ENCODE measurements around the gene TTC24. TPM values are rescaled to one million over a fixed set of nuclear protein-coding genes. Genes with fewer than 3 reads are reported as not detected.

TTC24 gene
- total RNA-seq, 1 donor from 2014 or later: not detected

DNA sequence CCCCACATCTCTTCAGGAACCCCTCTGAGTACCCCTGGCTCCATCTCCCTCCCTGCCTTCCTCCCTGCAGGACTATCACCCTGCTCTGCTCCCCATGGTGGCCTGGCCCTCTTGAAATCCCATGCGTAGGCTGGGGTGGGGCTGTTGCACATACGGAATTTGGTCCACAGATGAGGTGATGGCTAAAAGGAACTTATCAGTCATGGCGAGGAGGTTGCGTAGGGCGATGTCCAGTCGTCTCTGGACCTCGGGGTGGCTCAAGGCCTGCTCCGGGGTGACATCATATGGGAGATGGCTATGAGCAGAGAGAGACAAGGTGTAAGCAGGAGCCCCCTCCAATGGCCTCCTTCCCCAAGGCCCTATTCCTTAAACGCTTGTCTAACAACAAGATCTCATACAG lies 42.5 kb upstream of the TTC24 start:
- no peak for DNase-seq (ENCODE audit: low spot score)
- Mint-ChIP-seq H3K27ac (ENCODE audit: unreplicated experiment) (no peak overlapping the region), H3K9me3 (ENCODE audit: unreplicated experiment) (no peaks in the 10 kb centered on the region), H3K36me3 (ENCODE audit: low read depth, unreplicated experiment) (peaks cover 21% of the 10 kb centered on the region), H3K4me1 (ENCODE audit: unreplicated experiment) (peaks cover 11% of the 10 kb centered on the region), H3K27me3 (ENCODE audit: unreplicated experiment) (peaks cover 11% of the 10 kb centered on the region), H3K4me3 (ENCODE audit: unreplicated experiment) (no peak overlapping the region)
- TF ChIP-seq, protein P1, sequence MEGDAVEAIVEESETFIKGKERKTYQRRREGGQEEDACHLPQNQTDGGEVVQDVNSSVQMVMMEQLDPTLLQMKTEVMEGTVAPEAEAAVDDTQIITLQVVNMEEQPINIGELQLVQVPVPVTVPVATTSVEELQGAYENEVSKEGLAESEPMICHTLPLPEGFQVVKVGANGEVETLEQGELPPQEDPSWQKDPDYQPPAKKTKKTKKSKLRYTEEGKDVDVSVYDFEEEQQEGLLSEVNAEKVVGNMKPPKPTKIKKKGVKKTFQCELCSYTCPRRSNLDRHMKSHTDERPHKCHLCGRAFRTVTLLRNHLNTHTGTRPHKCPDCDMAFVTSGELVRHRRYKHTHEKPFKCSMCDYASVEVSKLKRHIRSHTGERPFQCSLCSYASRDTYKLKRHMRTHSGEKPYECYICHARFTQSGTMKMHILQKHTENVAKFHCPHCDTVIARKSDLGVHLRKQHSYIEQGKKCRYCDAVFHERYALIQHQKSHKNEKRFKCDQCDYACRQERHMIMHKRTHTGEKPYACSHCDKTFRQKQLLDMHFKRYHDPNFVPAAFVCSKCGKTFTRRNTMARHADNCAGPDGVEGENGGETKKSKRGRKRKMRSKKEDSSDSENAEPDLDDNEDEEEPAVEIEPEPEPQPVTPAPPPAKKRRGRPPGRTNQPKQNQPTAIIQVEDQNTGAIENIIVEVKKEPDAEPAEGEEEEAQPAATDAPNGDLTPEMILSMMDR (IDR thresholded peaks at IDR 0.05; ENCODE audit: unreplicated experiment): no peak

DNA sequence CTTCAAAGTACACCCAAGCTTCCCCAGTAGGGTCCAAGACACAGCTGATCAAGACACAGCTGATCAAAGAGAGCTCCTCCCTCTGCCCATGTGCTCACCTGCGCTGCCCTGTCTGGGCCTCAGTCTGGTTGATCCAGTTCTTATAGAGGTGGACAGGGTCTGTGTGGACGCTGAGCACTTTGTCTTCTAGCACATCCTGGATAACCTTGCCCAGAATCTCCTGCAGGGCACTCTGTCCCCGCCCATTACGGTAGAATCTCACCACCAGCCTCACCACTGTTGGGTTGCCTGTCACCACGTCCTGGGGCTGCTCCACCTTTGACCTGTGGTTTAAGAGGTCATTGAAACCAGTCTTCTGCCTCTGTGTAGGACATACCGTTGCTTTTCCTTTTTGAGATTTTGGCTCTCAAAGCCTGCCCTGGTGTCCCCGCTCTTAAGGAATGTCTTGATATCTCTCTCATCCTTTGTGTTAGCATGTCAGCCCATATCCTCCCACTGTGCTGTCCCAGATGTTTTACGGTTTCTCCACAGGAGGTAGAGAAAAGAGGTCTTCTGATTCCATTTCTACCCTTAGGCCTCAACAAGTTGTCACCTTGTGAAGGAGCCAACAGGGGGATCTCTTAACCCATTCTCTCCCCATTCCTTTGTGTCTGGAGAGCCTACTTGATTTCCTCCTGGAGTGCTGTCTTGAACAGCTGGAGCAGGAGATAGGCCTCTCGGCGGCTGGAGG lies 40.6 kb upstream of the TTC24 start:
- H3K4me1 Mint-ChIP-seq (ENCODE audit: unreplicated experiment): peaks cover 23% of the 10 kb centered on the region
- H3K4me3 Mint-ChIP-seq (ENCODE audit: unreplicated experiment): peak overlapping the region; percentile 26
- no peaks in the 10 kb centered on the region for H3K9me3 Mint-ChIP-seq (ENCODE audit: unreplicated experiment)
- TF ChIP-seq, protein P1 (IDR thresholded peaks at IDR 0.05; ENCODE audit: unreplicated experiment): no peak
- H3K27me3 Mint-ChIP-seq (ENCODE audit: unreplicated experiment): peaks cover 8% of the 10 kb centered on the region
- no peak overlapping the region for H3K27ac Mint-ChIP-seq (ENCODE audit: unreplicated experiment)
- DNase-seq (ENCODE audit: low spot score): no peak
- peaks cover 20% of the 10 kb centered on the region for H3K36me3 Mint-ChIP-seq (ENCODE audit: low read depth, unreplicated experiment)

DNA sequence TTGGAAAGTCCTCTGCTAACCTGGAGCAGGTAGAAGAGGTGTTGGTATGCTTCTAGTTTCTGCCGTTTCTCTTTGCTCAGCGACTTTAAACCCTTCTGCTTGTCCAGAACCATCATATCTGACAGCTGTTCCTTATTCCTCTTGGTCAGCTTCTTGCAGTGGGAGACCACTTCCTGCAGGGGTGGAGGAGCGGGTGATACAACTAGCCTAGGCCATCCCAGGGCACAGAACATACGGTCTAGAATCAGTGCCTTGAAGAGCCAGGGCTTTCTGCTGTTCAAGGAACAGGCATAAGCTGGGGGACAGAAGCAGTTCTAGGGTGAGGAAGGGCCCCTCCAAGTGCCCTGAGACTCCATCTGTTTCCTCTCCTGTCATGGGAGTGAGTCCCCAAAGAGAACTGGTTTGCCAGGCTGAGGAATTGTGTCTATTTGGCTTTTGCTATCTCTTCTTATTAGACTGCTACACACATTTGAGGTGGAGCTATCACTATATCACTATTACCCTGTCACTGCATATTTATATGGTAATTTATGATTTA lies 39.6 kb upstream of the TTC24 start:
- TF ChIP-seq, protein P1 (IDR thresholded peaks at IDR 0.05; ENCODE audit: unreplicated experiment): no peak
- Mint-ChIP-seq H3K9me3 (ENCODE audit: unreplicated experiment) (no peaks in the 10 kb centered on the region), H3K27me3 (ENCODE audit: unreplicated experiment) (peaks cover 6% of the 10 kb centered on the region), H3K4me1 (ENCODE audit: unreplicated experiment) (peaks cover 32% of the 10 kb centered on the region), H3K27ac (ENCODE audit: unreplicated experiment) (no peak overlapping the region), H3K4me3 (ENCODE audit: unreplicated experiment) (no peak overlapping the region), H3K36me3 (ENCODE audit: low read depth, unreplicated experiment) (peaks cover 15% of the 10 kb centered on the region)
- DNase-seq (ENCODE audit: low spot score): no peak

DNA sequence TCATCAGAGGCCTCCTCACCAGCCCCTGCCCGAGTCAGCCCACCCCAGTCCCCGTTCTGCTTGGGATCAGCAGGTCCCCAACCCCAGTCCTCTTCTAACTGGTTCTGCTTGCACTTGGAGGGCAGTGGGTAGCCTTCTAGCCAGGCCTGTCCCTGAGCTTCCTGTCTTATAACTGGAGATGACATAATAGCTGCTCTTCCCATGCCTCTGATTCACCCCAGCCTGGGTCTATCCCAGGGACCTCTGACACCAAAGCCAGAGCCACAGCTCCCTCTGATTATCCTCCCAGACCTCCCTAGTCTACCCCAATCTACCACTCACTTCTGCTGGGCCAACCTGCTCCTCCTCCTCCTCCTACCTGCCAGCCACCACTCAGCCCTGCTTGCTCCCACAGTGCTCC lies 38.6 kb upstream of the TTC24 start:
- TF ChIP-seq, protein P1 (IDR thresholded peaks at IDR 0.05; ENCODE audit: unreplicated experiment): no peak
- H3K36me3 Mint-ChIP-seq (ENCODE audit: low read depth, unreplicated experiment): peaks cover 15% of the 10 kb centered on the region
- no peak overlapping the region for H3K4me3 Mint-ChIP-seq (ENCODE audit: unreplicated experiment)
- peaks cover 35% of the 10 kb centered on the region for H3K4me1 Mint-ChIP-seq (ENCODE audit: unreplicated experiment)
- H3K27ac Mint-ChIP-seq (ENCODE audit: unreplicated experiment): no peak overlapping the region
- H3K9me3 Mint-ChIP-seq (ENCODE audit: unreplicated experiment): no peaks in the 10 kb centered on the region
- no peak for DNase-seq (ENCODE audit: low spot score)
- H3K27me3 Mint-ChIP-seq (ENCODE audit: unreplicated experiment): peaks cover 6% of the 10 kb centered on the region

DNA sequence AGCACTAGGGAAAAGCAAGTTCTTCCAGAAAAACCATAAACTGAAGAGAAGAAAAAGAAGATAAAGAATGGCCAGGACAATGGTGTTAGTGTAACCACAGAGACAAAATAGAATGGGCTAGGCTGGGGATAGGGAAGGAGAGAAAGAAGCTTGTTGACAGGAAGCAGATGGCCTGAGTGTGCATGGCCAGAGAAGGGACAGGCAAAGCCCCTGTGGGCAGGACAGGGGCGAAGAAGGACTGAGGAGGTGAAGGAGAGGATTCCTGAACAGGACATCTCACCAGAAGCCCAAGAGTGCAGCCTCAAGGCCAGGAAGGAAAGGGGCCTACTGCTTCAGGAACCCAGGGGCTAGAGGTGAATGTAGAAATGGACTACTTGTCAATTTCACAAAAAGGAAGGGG lies 36.5 kb upstream of the TTC24 start:
- DNase-seq (ENCODE audit: low spot score): no peak
- TF ChIP-seq, protein P1 (IDR thresholded peaks at IDR 0.05; ENCODE audit: unreplicated experiment): no peak
- H3K27me3 Mint-ChIP-seq (ENCODE audit: unreplicated experiment): peaks cover 1% of the 10 kb centered on the region
- peak overlapping the region; percentile 33 for H3K27ac Mint-ChIP-seq (ENCODE audit: unreplicated experiment)
- H3K9me3 Mint-ChIP-seq (ENCODE audit: unreplicated experiment): no peaks in the 10 kb centered on the region
- H3K36me3 Mint-ChIP-seq (ENCODE audit: low read depth, unreplicated experiment): peaks cover 22% of the 10 kb centered on the region
- peaks cover 35% of the 10 kb centered on the region for H3K4me1 Mint-ChIP-seq (ENCODE audit: unreplicated experiment)
- peak overlapping the region; percentile 21 for H3K4me3 Mint-ChIP-seq (ENCODE audit: unreplicated experiment)

Data from endothelial cell (in vitro differentiated cells).